OCI-LY7 (cell line): ENCODE results near the gene KDM8. TPM values are rescaled to one million over a fixed set of nuclear protein-coding genes. Genes with fewer than 3 reads are reported as not detected.

Experiments
- Bru-seq: library from RNA; stranded (reverse); fragments of 400-500 nt; gene quantifications from one replicate; lab custom pipeline; 2021; lab: Mats Ljungman, UMichigan
- BruChase-seq, 2 experiments: library from RNA; stranded (reverse); fragments of 400-500 nt; gene quantifications; one replicate each; lab custom pipeline; 2021; lab: Mats Ljungman, UMichigan
- BruUV-seq: library from RNA; stranded (reverse); fragments of 400-500 nt; replicated peaks from 2 replicates; lab custom pipeline; 2021; lab: Mats Ljungman, UMichigan
- CTCF ChIA-PET: fragments of 300-600 bp; sonication (Branson Sonifier 250); formaldehyde crosslinking; loops from one replicate; lab custom pipeline; 2022; ENCODE audit warnings: antibody characterized with exemption; ENCODE audit not compliant: unreplicated experiment; lab: Charles Lee
- POLR2A ChIA-PET: fragments of 300-600 bp; sonication (Branson Sonifier 250); formaldehyde crosslinking; loops from one replicate; lab custom pipeline; 2022; ENCODE audit warnings: antibody characterized with exemption; lab: Charles Lee
- DNase-seq: peaks from one replicate; pipeline ENCODE4 v3.0.0-alpha.2; 2015; ENCODE audit warnings: low spot score
- H2AFZ ChIP-seq: fragments of 200-600 bp; sonication (generic), shearing (Covaris generic); 2 replicates; pipeline ENCODE4 v1.6.1; 2014; ENCODE audit warnings: mild to moderate bottlenecking, antibody characterized with exemption, low read length, moderate library complexity
- H3K27ac ChIP-seq: fragments of 200-600 bp; sonication (generic); 2 replicates; pipeline ENCODE4 v1.5.1; 2014; ENCODE audit warnings: mixed run types, low read depth, mild to moderate bottlenecking, moderate library complexity, low read length, inconsistent platforms; ENCODE audit not compliant: poor library complexity, severe bottlenecking
- H3K36me3 ChIP-seq: fragments of 200-600 bp; sonication (generic); 2 replicates; pipeline ENCODE4 v1.6.1; 2014; ENCODE audit warnings: mild to moderate bottlenecking, antibody characterized with exemption, low read length, moderate library complexity, mixed read lengths; ENCODE audit not compliant: insufficient read depth
- H3K4me1 ChIP-seq: fragments of 200-600 bp; sonication (generic); 2 replicates; pipeline ENCODE4 v1.5.1; 2014; ENCODE audit warnings: mild to moderate bottlenecking, low read length; ENCODE audit not compliant: insufficient read depth, poor library complexity, severe bottlenecking
- H3K4me2 ChIP-seq: fragments of 200-600 bp; sonication (generic); 2 replicates; pipeline ENCODE4 v1.6.1; 2014; ENCODE audit warnings: mild to moderate bottlenecking, low read length
- H3K4me3 ChIP-seq: fragments of 200-600 bp; sonication (generic); 2 replicates; pipeline ENCODE4 v1.5.1; 2014; ENCODE audit warnings: mild to moderate bottlenecking, low read depth, low read length; ENCODE audit not compliant: poor library complexity, severe bottlenecking
- H3K79me2 ChIP-seq: fragments of 200-600 bp; sonication (generic); 2 replicates; pipeline ENCODE4 v1.6.1; 2016; ENCODE audit warnings: low read depth, mild to moderate bottlenecking, low read length, moderate library complexity, mixed read lengths; ENCODE audit not compliant: insufficient read depth
- H3K9me2 ChIP-seq: fragments of 200-600 bp; sonication (generic); 2 replicates; pipeline ENCODE4 v1.6.1; 2016; ENCODE audit warnings: mild to moderate bottlenecking, low read length, mixed read lengths; ENCODE audit not compliant: insufficient read depth
- H3K9me3 ChIP-seq: fragments of 200-600 bp; sonication (generic); 2 replicates; pipeline ENCODE4 v1.6.1; 2014; ENCODE audit warnings: mild to moderate bottlenecking, mixed run types, low read length, mixed read lengths
- H4K20me1 ChIP-seq: fragments of 200-600 bp; sonication (generic); 2 replicates; pipeline ENCODE4 v1.6.1; 2014; ENCODE audit warnings: mild to moderate bottlenecking, antibody characterized with exemption, low read length, moderate library complexity, mixed read lengths; ENCODE audit not compliant: insufficient read depth
- EZH2phosphoT487 ChIP-seq: fragments of 200-600 bp; sonication (generic); IDR thresholded peaks from 2 replicates; pipeline ENCODE4 v1.6.1; 2018; ENCODE audit warnings: low read depth, borderline replicate concordance, mild to moderate bottlenecking, mixed run types, antibody characterized with exemption, low read length, moderate library complexity, mixed read lengths
- intact Hi-C: fragments of 100-400 bp; cut with micrococcal nuclease; formaldehyde crosslinking; loops from one replicate; pipeline ENCODE4 v1.10.0; 2022; ENCODE audit not compliant: unreplicated experiment
- long read RNA-seq: library from polyadenylated mRNA; stranded (forward); transcript quantifications from one replicate; pipeline ENCODE4 v2.0.0, GENCODE V29; 2022
- total RNA-seq, 2 experiments: library from RNA; depleted of rRNA in 1 of 2; stranded (reverse); fragments of >200 nt in 1 of 2; shearing (Covaris generic) in 1 of 2; gene quantifications; 2 replicates each; pipeline ENCODE4 v1.2.3, GENCODE V29; 2014 to 2022
- TF ChIP-seq, protein P1 (sequence below): fragments of 200-600 bp; sonication (generic); conservative IDR thresholded peaks from 2 replicates; pipeline ENCODE4 v1.5.1; 2014; ENCODE audit warnings: mild to moderate bottlenecking, antibody characterized with exemption, low read length, moderate library complexity, mixed read lengths

Gene KDM8
- total RNA-seq (2014; rRNA removed; shearing (Covaris generic)), result 12.4 and 14.2 TPM in 2 replicates
- 14.5 and 24.3 TPM in 2 replicates for total RNA-seq (2022)
- percentile 58 among the genes with signal in this experiment for Bru-seq, nascent RNA
- BruChase-seq, experiment 1, labeled RNA remaining after a 6-hour chase, result percentile 54 among the genes with signal in this experiment
- percentile 57 among the genes with signal in this experiment for BruChase-seq, experiment 2, labeled RNA remaining after a 2-hour chase
- long read RNA-seq, transcript KDM8-201 (8 exons, 2,462 nt), result major isoform, 11 of 20 reads
- long read RNA-seq, partial matches to known transcripts, result 2 of 20 reads
- long read RNA-seq, other reads (novel, unspliced or antisense), result 6 of 20 reads

GRCh38 chr16:27203507-27204311, at the start of gene KDM8:
Gene KDM8, plus strand, starts transcription at chr16:27203526. Its CDS starts 6,598 bp downstream, at chr16:27210124.
- POLR2A ChIA-PET, result interaction anchor here (0.5 to 2.8 kb wide), 19 partner anchors 9 to 201 kb away, joined by 3 to 15 read pairs (median 4); no protein-coding TSS in a partner anchor
- TF ChIP-seq, protein P1, sequence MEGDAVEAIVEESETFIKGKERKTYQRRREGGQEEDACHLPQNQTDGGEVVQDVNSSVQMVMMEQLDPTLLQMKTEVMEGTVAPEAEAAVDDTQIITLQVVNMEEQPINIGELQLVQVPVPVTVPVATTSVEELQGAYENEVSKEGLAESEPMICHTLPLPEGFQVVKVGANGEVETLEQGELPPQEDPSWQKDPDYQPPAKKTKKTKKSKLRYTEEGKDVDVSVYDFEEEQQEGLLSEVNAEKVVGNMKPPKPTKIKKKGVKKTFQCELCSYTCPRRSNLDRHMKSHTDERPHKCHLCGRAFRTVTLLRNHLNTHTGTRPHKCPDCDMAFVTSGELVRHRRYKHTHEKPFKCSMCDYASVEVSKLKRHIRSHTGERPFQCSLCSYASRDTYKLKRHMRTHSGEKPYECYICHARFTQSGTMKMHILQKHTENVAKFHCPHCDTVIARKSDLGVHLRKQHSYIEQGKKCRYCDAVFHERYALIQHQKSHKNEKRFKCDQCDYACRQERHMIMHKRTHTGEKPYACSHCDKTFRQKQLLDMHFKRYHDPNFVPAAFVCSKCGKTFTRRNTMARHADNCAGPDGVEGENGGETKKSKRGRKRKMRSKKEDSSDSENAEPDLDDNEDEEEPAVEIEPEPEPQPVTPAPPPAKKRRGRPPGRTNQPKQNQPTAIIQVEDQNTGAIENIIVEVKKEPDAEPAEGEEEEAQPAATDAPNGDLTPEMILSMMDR, result no peak
- TF ChIP-seq EZH2phosphoT487, result no peak
- intact Hi-C loops, result no loop called here
- peak; percentile 100 for DNase-seq
- Histone ChIP-seq H3K9me2 (no peaks in the 10 kb centered on the region), H3K79me2 (peaks cover 12% of the 10 kb centered on the region; the same call in 1 of the 2 replicates), H3K4me3 (peak within 1 kb of the TSS; percentile 81), H3K4me1 (peaks cover 61% of the 10 kb centered on the region), H4K20me1 (no peaks in the 10 kb centered on the region), H3K4me2 (peak within 1 kb of the TSS; percentile 99), H3K9me3 (no peaks in the 10 kb centered on the region), H3K36me3 (no peaks in the 10 kb centered on the region), H3K27ac (peak within 1 kb of the TSS; percentile 89), H2AFZ (peak within 1 kb of the TSS; percentile 66; the same call in 1 of the 2 replicates)
- CTCF ChIA-PET, result interaction anchor here (0.5 to 2.2 kb wide), 4 partner anchors 22 to 227 kb away, joined by 3 to 8 read pairs (median 5); no protein-coding TSS in a partner anchor
- BruUV-seq, result no TSS peak

- intact Hi-C loops, result loop anchor here (1.0 to 2.0 kb wide), 3 partner anchors 14 to 302 kb away; no protein-coding TSS in a partner anchor
- H4K20me1 ChIP-seq, result no peaks in the 10 kb centered on the region
- peak overlapping the region; percentile 46 for H3K4me2 ChIP-seq
- no TSS peak for BruUV-seq
- H3K36me3 ChIP-seq, result no peaks in the 10 kb centered on the region
- H3K9me2 ChIP-seq, result no peaks in the 10 kb centered on the region
- peak overlapping the region; percentile 55; the same call in 1 of the 2 replicates for H2AFZ ChIP-seq
- H3K4me3 ChIP-seq, result no peak overlapping the region
- DNase-seq, result peak; percentile 68
- POLR2A ChIA-PET, result interaction anchor here (0.9 kb wide), 1 partner anchor 15 kb away, joined by 3 read pairs; no protein-coding TSS in a partner anchor
- no peaks in the 10 kb centered on the region for H3K9me3 ChIP-seq
- CTCF ChIA-PET, result interaction anchor here (1.7 kb wide), 1 partner anchor 15 kb away, joined by 4 read pairs; no protein-coding TSS in a partner anchor
- peaks cover 12% of the 10 kb centered on the region for H3K4me1 ChIP-seq
- H3K79me2 ChIP-seq, result no peaks in the 10 kb centered on the region
- TF ChIP-seq, protein P1, result peak; percentile 98
- no peak for TF ChIP-seq EZH2phosphoT487
- no peak overlapping the region for H3K27ac ChIP-seq
Observed at GRCh38 chr16:27154705-27155521, 48.4 kb upstream of the KDM8 start.
